ENCODE results near the gene SLC24A3.

DNA sequence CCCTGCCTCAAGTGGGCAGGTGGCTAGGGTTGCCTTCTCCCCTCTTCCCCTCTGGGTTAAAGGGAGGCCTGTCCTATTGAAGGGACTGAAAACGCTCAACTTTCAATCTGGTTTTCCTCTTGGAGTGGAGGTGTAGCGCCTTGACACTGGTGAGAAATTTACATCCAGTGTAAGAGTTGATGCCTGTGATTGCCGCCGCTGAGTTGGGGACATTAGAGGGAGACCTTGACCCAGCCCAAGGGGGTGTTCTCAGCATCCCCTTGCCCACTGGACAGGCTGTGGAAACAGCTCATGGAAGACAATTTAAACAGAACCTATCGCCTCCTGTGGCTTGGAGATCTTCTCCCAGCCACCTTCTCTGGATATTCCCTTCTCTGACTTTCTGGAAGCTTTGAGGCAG lies 61.6 kb downstream of the SLC24A3 start:
- TF ChIP-seq FOXM1 (IDR thresholded peaks at IDR 0.05; ENCODE audit: borderline replicate concordance) (no peak), BHLHE40 (IDR thresholded peaks at IDR 0.05; ENCODE audit: borderline replicate concordance) (no peak), SP1 (IDR thresholded peaks at IDR 0.05) (no peak), ARNT (IDR thresholded peaks at IDR 0.05) (no peak), FOXA1 (IDR thresholded peaks at IDR 0.05) (no peak), ELF4 (IDR thresholded peaks at IDR 0.05) (no peak), TARDBP (IDR thresholded peaks at IDR 0.05) (no peak), SUZ12 (IDR thresholded peaks at IDR 0.05) (no peak), CTBP1 (IDR thresholded peaks at IDR 0.05; ENCODE audit: borderline replicate concordance) (no peak), L3MBTL2 (conservative IDR thresholded peaks at IDR 0.05) (no peak), NFRKB (IDR thresholded peaks at IDR 0.05) (no peak)
- TF ChIP-seq, protein P1, sequence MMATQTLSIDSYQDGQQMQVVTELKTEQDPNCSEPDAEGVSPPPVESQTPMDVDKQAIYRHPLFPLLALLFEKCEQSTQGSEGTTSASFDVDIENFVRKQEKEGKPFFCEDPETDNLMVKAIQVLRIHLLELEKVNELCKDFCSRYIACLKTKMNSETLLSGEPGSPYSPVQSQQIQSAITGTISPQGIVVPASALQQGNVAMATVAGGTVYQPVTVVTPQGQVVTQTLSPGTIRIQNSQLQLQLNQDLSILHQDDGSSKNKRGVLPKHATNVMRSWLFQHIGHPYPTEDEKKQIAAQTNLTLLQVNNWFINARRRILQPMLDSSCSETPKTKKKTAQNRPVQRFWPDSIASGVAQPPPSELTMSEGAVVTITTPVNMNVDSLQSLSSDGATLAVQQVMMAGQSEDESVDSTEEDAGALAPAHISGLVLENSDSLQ (IDR thresholded peaks at IDR 0.05) = no peak
